OCI-M2 (cell line): ENCODE measurements around the gene NPW.
A peak's percentile ranks its signal among the peaks of the same experiment; 100 is the strongest.

ENCODE experiments used
- DNase-seq: peaks from one replicate; lab custom pipeline; 2025; ENCODE audit not compliant: unreplicated experiment; lab: John Stamatoyannopoulos, UW

Gene NPW

DNA sequence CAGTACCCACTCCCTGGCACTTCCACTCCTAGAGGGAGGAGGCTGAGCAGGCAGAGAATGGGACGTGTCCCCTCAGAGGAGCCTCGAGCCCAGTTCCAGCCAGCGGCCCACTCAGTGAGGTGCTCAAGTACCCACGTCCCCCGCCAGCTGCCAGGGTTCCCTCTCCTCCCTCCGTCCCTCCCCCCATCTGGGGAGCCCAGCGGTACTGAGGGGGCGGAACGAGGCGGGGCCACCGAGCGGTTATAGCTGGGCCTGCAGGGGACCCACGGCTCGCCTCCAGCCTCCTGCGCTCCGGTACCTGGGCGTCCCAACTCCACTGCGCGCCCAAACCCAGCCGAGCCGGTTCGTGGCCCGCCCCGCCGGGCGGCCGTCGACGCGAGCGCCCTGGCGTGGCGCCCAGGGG, at the start of gene NPW:
TSS of gene NPW (plus strand) at position 268 of the 403 bp plus-strand sequence.
- DNase-seq = no peak

DNA sequence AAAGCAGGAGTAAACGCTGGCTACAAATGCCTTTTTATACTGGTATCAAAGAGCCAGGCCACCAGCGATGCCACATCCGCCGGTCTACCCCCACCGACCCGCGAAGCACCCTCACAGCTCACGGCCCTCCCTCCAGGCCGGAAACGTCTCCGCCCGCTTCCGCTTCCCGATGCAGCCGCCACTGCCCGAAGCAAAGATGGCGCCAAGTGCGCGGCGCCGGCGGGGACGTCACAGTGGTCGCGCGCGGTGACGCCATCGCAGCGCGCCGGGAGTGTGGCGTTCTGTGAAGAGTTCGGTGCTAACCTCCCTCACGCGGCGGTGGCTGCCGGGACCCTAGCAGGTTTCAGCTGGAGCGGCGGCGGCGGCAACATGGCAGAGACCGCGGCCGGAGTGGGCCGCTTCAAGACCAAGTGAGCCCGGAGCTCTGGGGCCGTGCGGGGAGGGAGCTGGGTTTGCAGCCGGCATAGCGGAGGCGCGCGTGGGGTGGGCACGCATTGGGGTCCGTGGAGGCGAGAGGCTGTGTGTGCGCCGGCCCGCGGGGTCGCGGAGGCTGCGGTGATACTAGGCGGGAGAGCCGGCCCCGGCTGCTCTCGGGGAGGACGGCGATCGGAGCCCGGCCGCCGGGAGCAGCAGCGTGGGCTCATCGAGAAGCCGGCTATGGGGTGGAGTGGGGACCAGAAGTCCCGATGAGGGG, 47.6 kb upstream of the NPW start, which contains the start of gene TBL3:
TSS of gene TBL3 (plus strand) at position 258 of the 694 bp plus-strand sequence. CDS start at position 370, 112 bp downstream.
- peak; percentile 56 for DNase-seq

GRCh38 chr16:1972490-1972877, 47.1 kb upstream of the NPW start:
- DNase-seq = no peak

GRCh38 chr16:1973461-1974156, 46.0 kb upstream of the NPW start:
- DNase-seq = no peak

- DNase-seq = no peak
These were observed 45.2 kb upstream of the NPW start for GRCh38 chr16:1974157-1975070.

DNA sequence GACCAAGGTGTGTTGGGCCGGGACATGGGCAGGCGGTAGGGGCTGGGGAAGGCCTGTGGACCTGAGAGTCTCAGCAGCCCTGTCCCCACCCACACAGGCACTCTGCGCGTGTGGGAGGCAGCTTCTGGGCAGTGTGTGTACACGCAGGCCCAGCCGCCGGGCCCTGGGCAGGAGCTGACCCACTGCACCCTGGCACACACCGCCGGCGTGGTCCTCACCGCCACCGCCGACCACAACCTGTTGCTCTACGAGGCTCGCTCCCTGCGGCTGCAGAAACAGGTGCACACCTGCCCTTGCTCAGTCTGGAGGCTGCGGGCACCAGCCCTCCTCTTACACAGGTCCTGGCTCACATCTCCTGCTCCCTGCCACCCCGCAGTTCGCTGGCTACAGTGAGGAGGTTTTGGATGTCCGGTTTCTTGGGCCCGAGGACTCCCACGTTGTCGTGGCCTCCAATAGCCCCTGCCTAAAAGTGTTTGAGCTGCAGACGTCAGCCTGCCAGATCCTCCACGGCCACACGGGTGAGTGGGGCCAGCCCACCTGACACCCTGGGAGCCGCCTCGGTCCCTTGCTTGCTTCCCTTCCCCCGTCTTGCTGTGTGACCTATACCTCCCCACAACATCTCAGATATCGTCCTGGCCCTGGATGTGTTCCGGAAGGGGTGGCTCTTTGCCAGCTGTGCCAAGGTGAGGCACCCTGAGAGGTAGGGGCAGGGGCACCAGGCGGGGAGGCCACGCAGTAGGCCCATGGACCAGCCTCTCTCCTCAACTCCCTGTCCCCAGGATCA, 44.0 kb upstream of the NPW start:
- no peak for DNase-seq

DNA sequence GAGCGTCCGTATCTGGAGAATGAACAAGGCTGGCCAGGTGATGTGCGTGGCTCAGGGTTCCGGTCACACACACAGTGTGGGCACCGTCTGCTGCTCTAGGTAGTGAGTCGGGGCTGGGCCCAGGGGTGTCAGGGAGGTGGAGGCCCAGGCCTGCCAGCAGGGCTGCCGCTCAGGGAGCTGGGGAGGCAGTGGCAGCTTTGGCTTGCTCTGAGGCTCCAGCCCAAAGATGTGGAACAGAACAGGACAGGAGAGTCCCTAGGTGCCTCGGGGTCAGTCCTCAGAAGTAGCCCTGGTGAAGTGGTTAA, 43.4 kb upstream of the NPW start:
- no peak for DNase-seq

DNA sequence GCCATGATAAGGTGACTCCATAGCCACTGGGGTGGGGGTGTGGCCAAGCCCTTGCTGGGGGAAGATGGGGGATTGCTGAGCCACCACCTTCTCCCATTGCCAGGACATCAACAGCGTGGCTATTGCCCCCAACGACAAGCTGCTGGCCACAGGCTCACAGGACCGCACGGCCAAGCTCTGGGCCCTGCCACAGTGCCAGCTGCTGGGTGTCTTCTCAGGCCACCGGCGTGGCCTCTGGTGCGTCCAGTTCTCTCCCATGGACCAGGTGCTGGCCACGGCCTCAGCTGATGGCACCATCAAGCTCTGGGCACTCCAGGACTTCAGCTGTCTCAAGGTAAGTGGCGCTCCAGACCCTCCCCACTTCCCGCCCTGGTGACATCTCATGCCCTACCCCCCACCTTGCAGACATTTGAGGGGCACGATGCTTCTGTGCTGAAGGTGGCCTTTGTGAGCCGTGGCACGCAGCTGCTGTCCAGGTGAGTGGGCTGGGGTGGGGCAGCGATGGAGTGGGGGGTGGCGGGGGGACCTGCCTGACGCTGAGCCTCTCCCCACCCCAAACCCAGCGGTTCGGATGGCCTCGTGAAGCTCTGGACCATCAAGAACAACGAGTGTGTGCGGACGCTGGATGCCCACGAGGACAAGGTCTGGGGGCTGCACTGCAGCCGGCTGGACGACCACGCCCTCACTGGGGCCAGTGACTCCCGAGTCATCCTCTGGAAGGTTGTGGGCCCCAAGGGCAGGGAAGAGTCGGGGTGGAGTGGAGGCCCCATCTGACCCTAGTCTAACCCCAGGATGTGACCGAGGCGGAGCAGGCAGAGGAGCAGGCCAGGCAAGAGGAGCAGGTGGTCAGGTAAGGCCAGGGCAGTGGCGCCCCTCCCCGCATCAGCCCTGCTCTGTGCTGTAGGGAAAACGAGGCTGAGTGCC, 42.4 kb upstream of the NPW start:
- DNase-seq = no peak

GRCh38 chr16:1977875-1978268, 41.7 kb upstream of the NPW start:
- DNase-seq = no peak

DNA sequence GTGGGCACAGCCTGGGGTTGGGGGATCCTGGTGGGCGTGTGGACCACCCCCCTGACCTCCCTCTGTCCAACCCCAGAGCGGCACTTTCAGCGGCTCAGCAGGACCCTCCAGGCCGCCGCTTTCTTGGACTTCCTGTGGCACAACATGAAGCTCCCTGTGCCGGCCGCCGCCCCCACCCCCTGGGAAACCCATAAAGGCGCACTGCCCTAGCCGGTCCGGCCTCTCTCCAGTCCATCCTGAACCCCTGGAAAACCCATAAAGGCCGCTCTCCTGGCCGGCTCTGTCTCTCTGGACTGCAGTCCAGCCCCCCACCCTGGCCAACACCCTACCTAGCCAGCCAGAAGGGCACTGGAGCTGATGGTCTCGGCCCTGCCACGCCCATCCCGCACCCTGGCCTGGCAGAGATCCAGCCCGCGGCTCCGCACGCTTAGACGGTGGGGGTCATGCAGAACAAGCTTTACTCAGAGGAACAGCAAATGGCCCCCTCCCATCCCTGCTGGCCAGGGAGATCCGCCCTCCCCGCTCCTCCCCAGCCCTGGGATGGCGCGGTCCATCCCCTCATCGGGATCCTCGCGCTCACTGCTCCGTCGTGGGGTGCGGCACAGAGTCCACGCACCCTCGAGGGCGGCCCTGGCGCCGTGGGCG, 41.0 kb upstream of the NPW start:
- no peak for DNase-seq

- DNase-seq = no peak
These were observed 40.1 kb upstream of the NPW start for GRCh38 chr16:1979271-1980029.

GRCh38 chr16:1980030-1980769, 39.4 kb upstream of the NPW start:
- no peak for DNase-seq

- DNase-seq = no peak
These were observed 38.9 kb upstream of the NPW start for GRCh38 chr16:1980770-1981087.

GRCh38 chr16:1981398-1981836, 38.2 kb upstream of the NPW start, which contains the start of gene NOXO1:
NOXO1 (minus strand) TSS chr16:1981469; CDS start chr16:1981179, 290 bp downstream.
- no peak for DNase-seq

DNA sequence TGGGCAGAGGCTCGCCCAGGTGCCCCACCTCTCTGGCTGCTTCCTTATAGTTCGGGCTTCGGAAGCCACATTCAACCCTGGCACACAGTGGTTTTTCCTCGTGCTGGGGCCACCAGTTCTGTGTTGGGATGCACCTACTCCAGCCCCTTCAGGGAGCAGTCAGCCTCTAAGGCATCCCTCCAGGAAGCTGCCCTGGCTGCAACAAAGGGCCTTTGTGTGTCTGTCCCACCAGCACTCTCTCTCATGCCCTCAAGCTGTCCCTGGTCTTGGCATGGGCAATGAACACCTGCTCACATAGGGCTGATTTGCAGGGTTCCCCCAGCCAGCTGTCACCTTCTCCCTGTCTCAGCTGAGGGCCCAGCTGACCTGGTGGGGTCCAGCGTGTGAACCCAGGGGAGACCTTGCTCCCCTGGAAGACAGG, 37.6 kb upstream of the NPW start:
- no peak for DNase-seq

- no peak for DNase-seq
These were observed 36.5 kb upstream of the NPW start for GRCh38 chr16:1982991-1983543.

- DNase-seq = no peak
These were observed 35.8 kb upstream of the NPW start, which contains the start of gene GFER for GRCh38 chr16:1983544-1984346. GFER (plus strand) TSS chr16:1984193; CDS start chr16:1984219, 26 bp downstream.
